HG03135 (cell line): ENCODE results near the gene SLC30A3.

Experiments used
- ATAC-seq: cut with Tn5 transposase; IDR thresholded peaks from one replicate; pipeline ENCODE4 v1.9.1; 2021; ENCODE audit warnings: mild to moderate bottlenecking, moderate library complexity; ENCODE audit not compliant: unreplicated experiment

The SLC30A3 gene

GRCh38 chr2:27261241-27261925 lies 1.5 kb downstream of the SLC30A3 start:
- ATAC-seq: no peak

- no peak for ATAC-seq
These were observed 4.8 kb downstream of the SLC30A3 start for GRCh38 chr2:27258051-27258450.

GRCh38 chr2:27256855-27257454 lies 5.9 kb downstream of the SLC30A3 start:
- ATAC-seq: no peak

- ATAC-seq: no peak
These were observed 7.2 kb downstream of the SLC30A3 start for GRCh38 chr2:27255660-27256059.

GRCh38 chr2:27255187-27255586 lies 7.7 kb downstream of the SLC30A3 start:
- ATAC-seq: no peak

GRCh38 chr2:27251766-27252165 lies 11.1 kb downstream of the SLC30A3 start:
- no peak for ATAC-seq

- no peak for ATAC-seq
These were observed 12.0 kb downstream of the SLC30A3 start for GRCh38 chr2:27250652-27251379.

GRCh38 chr2:27249891-27250651 lies 12.8 kb downstream of the SLC30A3 start:
- ATAC-seq: no peak

GRCh38 chr2:27249159-27249890 lies 13.5 kb downstream of the SLC30A3 start:
- ATAC-seq: no peak

GRCh38 chr2:27247893-27248292 lies 15.0 kb downstream of the SLC30A3 start:
- no peak for ATAC-seq

GRCh38 chr2:27245626-27246025 lies 17.2 kb downstream of the SLC30A3 start:
- no peak for ATAC-seq

GRCh38 chr2:27245116-27245515 lies 17.7 kb downstream of the SLC30A3 start:
- ATAC-seq: no peak

GRCh38 chr2:27243391-27244130 lies 19.3 kb downstream of the SLC30A3 start:
- no peak for ATAC-seq

- no peak for ATAC-seq
These were observed 20.3 kb downstream of the SLC30A3 start for GRCh38 chr2:27242614-27242951.

- ATAC-seq: no peak
These were observed 20.9 kb downstream of the SLC30A3 start for GRCh38 chr2:27241761-27242613.

- ATAC-seq: no peak
These were observed 22.4 kb downstream of the SLC30A3 start for GRCh38 chr2:27240406-27240805.

GRCh38 chr2:27238976-27239375 lies 23.9 kb downstream of the SLC30A3 start:
- no peak for ATAC-seq

GRCh38 chr2:27237341-27237945 lies 25.4 kb downstream of the SLC30A3 start:
- ATAC-seq: no peak

- no peak for ATAC-seq
These were observed 26.2 kb downstream of the SLC30A3 start for GRCh38 chr2:27236626-27237025.
